GM12878 (cell line): Measurements from ENCODE around the gene NAPEPLD. TPM values are rescaled to one million over a fixed set of nuclear protein-coding genes. Genes with fewer than 3 reads are reported as not detected.
"Not testable (repeated sequence)": the region's sequence is repeated elsewhere in the genome, so short reads cannot be mapped to it uniquely, and the experiment has no call there.

ENCODE experiments used
- ATAC-seq: fragments of 200-7000 bp; cut with Tn5 transposase; 3 replicates; pipeline ENCODE4 v1.9.1; 2020; ENCODE audit warnings: mild to moderate bottlenecking, moderate library complexity
- BruUV-seq: library from RNA; stranded (reverse); fragments of 400-500 nt; replicated peaks from 2 replicates; lab custom pipeline; 2021; lab: Mats Ljungman, UMichigan
- CTCF ChIA-PET: fragments of 300-600 bp; sonication (Branson Sonifier 250); formaldehyde crosslinking; extraction: SDS; loops from one replicate; lab custom pipeline; 2021; ENCODE audit warnings: inconsistent platforms; lab: Yijun Ruan, JAX
- POLR2A ChIA-PET: fragments of 350-600 bp; formaldehyde crosslinking; extraction: SDS; loops from one replicate; lab custom pipeline; 2021; ENCODE audit warnings: inconsistent platforms; lab: Charles Lee
- RAD21 ChIA-PET: fragments of 300-600 bp; sonication (Branson Sonifier 250); formaldehyde crosslinking; loops from one replicate; lab custom pipeline; 2023; ENCODE audit warnings: antibody characterized with exemption; ENCODE audit not compliant: unreplicated experiment; lab: Charles Lee
- SMC1A ChIA-PET: fragments of 300-600 bp; sonication (Branson Sonifier 250); formaldehyde crosslinking; loops from one replicate; lab custom pipeline; 2023; ENCODE audit not compliant: unreplicated experiment, uncharacterized antibody; lab: Charles Lee
- DNase-seq: peaks from one replicate; pipeline ENCODE4 v3.0.0-alpha.2; 2011; ENCODE audit warnings: low read depth, low spot score
- FAIRE-seq: peaks from 3 replicates; lab custom pipeline; 2011; peaks lifted over from hg19 to GRCh38; lab: Jason Lieb, UNC
- H2AFZ ChIP-seq: 2 replicates; pipeline ENCODE4 v1.6.0; 2011; ENCODE audit warnings: low read depth, low read length, control low read depth; ENCODE audit not compliant: control insufficient read depth
- H3K27ac ChIP-seq: 2 replicates; pipeline ENCODE4 v1.5.1; 2011; ENCODE audit warnings: control low read depth; ENCODE audit not compliant: control insufficient read depth, insufficient read depth
- H3K27me3 ChIP-seq, 2 experiments: replicated peaks in 1 of 2; 2 replicates each; pipeline versions ENCODE4 v1.6.0 to v1.6.1; 2011; ENCODE audit warnings: low read length in 1 of 2; ENCODE audit not compliant: control insufficient read depth in 2 of 2, insufficient read depth in 2 of 2
- H3K36me3 ChIP-seq, 2 experiments: 2 replicates each; pipeline ENCODE4 v1.5.1; 2011; ENCODE audit warnings: low read length in 1 of 2; ENCODE audit not compliant: control insufficient read depth in 2 of 2, insufficient read depth in 2 of 2
- H3K4me1 ChIP-seq: 2 replicates; pipeline ENCODE4 v1.6.1; 2011; ENCODE audit warnings: mild to moderate bottlenecking, low read length, moderate library complexity, mixed read lengths; ENCODE audit not compliant: control insufficient read depth, insufficient read depth
- H3K4me2 ChIP-seq: 2 replicates; pipeline ENCODE4 v1.6.0; 2011; ENCODE audit warnings: control low read depth; ENCODE audit not compliant: control insufficient read depth, insufficient read depth
- H3K4me3 ChIP-seq: fragments of 200-600 bp; sonication (generic); 2 replicates; pipeline ENCODE4 v1.5.1; 2016
- H3K79me2 ChIP-seq: 2 replicates; pipeline ENCODE4 v1.6.0; 2011; ENCODE audit warnings: low read length; ENCODE audit not compliant: control insufficient read depth, insufficient read depth
- H3K9ac ChIP-seq: 2 replicates; pipeline ENCODE4 v1.8.0; 2011; ENCODE audit warnings: low read length, control low read depth, mixed read lengths; ENCODE audit not compliant: control insufficient read depth, insufficient read depth
- H3K9me3 ChIP-seq: replicated peaks from 3 replicates; pipeline ENCODE4 v1.5.1; 2011; ENCODE audit warnings: mild to moderate bottlenecking, low read length; ENCODE audit not compliant: control insufficient read depth, insufficient read depth
- H4K20me1 ChIP-seq: 2 replicates; pipeline ENCODE4 v1.6.0; 2011; ENCODE audit not compliant: control insufficient read depth, insufficient read depth
- POU2F2 ChIP-seq: IDR thresholded peaks from 3 replicates; pipeline ENCODE4 v1.6.1; 2011; ENCODE audit warnings: low read depth, mild to moderate bottlenecking, low read length, borderline replicate concordance
- RFX5 ChIP-seq: IDR thresholded peaks from 2 replicates; pipeline ENCODE4 v1.6.1; 2011; ENCODE audit warnings: low read depth, low read length, improper control_type of control experiment
- SIX5 ChIP-seq: IDR thresholded peaks from 2 replicates; pipeline ENCODE4 v1.6.1; 2011; ENCODE audit warnings: mild to moderate bottlenecking, low read depth, low read length, moderate library complexity; ENCODE audit not compliant: severe bottlenecking
- SKIL ChIP-seq: fragments of 450-650 bp; IDR thresholded peaks from 2 replicates; pipeline ENCODE4 v1.6.1; 2017; ENCODE audit warnings: mild to moderate bottlenecking, low read depth, inconsistent platforms; ENCODE audit not compliant: poor library complexity, severe bottlenecking
- TCF7 ChIP-seq: IDR thresholded peaks from 2 replicates; pipeline ENCODE4 v1.6.1; 2014; ENCODE audit warnings: antibody characterized with exemption, borderline replicate concordance
- WGBS: methylation state at CpG from one replicate; pipeline ENCODE4 v1.1.6; 2016; ENCODE audit warnings: low lambda C conversion rate; ENCODE audit not compliant: insufficient replicate concordance, insufficient coverage; ENCODE audit errors: missing lambda C conversion rate; 5-methylcytosine and 5-hydroxymethylcytosine counted together
- in situ Hi-C: fragments of 300-500 bp; cut with MboI; formaldehyde crosslinking; loops from 9 replicates; pipeline ENCODE4 v1.14.3; 2018; ENCODE audit warnings: mixed read lengths
- intact Hi-C: fragments of 100-400 bp; cut with micrococcal nuclease; formaldehyde crosslinking; loops from one replicate; pipeline ENCODE4 v1.14.2; 2022; ENCODE audit not compliant: unreplicated experiment
- polyA plus RNA-seq, 11 experiments: library from polyadenylated mRNA; depleted of rRNA in 4 of 11; unstranded in 6 of 11; stranded (reverse) in 5 of 11; fragments of >200 nt; fragmentation: Nextera tagmentation in 4 of 11; fragmentation: Illumina TruSeq in 1 of 11; extraction: Ambion mirVana in 4 of 11; extraction: Trizol in 1 of 11; gene quantifications; 1 replicate in 1 of 11; 2 replicates in 10 of 11; pipeline versions ENCODE4 v1.2.1 to v1.2.3, GENCODE V29; 2011 to 2016; ENCODE audit warnings: inconsistent platforms in 2 of 11, missing spikeins in 2 of 11, low read depth in 1 of 11
- total RNA-seq, 4 experiments: library from RNA; depleted of rRNA in 3 of 4; stranded (reverse); fragments of >200 nt in 3 of 4; fragmentation: Illumina TruSeq in 1 of 4; extraction: Trizol in 1 of 4; gene quantifications; 2 replicates each; pipeline versions ENCODE4 v1.2.1 to v1.2.3, GENCODE V29; 2013 to 2021
- TF ChIP-seq, protein P1 (sequence below): fragments of 450-650 bp; IDR thresholded peaks from 2 replicates; pipeline ENCODE4 v1.6.1; 2018; ENCODE audit warnings: borderline replicate concordance, mild to moderate bottlenecking; ENCODE audit not compliant: partially characterized antibody

The NAPEPLD gene
- total and polyA plus RNA-seq, 10 of the 15 experiments (the other 5 are each of a cell fraction or from before 2014, with no cell fraction given) = 6.0 to 16.2 (median 8.6) TPM

DNA sequence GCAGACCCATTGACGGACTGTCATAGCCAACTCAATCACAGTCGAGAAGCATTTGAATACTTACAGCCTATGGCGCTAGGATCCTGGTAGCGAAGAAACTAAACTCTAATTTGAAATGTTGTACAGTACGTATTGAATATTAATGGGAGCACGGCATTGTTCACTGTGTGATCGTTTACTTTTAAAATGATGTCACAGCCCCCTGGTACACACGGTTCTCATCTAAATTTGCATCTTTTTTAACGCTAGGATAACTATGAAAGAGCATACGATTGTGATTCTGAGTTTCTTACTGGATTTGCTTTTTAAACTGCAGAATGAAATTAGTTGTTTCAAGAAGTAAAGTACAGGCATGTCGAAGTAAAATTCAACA, 895 bp upstream of the NAPEPLD start (continued):
- TF ChIP-seq TCF7 (no peak), SIX5 (no peak)
- TF ChIP-seq, protein P1, sequence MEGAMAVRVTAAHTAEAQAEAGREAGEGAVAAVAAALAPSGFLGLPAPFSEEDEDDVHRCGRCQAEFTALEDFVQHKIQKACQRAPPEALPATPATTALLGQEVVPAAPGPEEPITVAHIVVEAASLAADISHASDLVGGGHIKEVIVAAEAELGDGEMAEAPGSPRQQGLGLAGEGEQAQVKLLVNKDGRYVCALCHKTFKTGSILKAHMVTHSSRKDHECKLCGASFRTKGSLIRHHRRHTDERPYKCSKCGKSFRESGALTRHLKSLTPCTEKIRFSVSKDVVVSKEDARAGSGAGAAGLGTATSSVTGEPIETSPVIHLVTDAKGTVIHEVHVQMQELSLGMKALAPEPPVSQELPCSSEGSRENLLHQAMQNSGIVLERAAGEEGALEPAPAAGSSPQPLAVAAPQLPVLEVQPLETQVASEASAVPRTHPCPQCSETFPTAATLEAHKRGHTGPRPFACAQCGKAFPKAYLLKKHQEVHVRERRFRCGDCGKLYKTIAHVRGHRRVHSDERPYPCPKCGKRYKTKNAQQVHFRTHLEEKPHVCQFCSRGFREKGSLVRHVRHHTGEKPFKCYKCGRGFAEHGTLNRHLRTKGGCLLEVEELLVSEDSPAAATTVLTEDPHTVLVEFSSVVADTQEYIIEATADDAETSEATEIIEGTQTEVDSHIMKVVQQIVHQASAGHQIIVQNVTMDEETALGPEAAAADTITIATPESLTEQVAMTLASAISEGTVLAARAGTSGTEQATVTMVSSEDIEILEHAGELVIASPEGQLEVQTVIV = no peak

- POLR2A ChIA-PET = interaction anchor here (0.9 to 3.2 kb wide), 2 partner anchors 10 to 73 kb away, joined by 3 to 17 read pairs; partner anchors contain the start of genes ARMC10 and FBXL13
- no peaks in the 10 kb centered on the region for H4K20me1 ChIP-seq
- no peaks in the 10 kb centered on the region for H3K9me3 ChIP-seq
- peak overlapping the region; percentile 98 for H3K27ac ChIP-seq
- peak; percentile 19 for DNase-seq
- CTCF ChIA-PET = interaction anchor here (0.7 kb wide), 1 partner anchor 73 kb away, joined by 4 read pairs; the partner anchor contains the start of gene ARMC10
- RAD21 ChIA-PET = interaction anchor here (0.6 to 2.8 kb wide), 3 partner anchors 73 to 1836 kb away, joined by 3 to 15 read pairs (median 5); partner anchors contain the start of genes ARMC10 and FBXL13
- H3K9ac ChIP-seq = peak overlapping the region; percentile 97
- H3K27me3 ChIP-seq = no peaks in the 10 kb centered on the region
- no peak for FAIRE-seq
- H3K36me3 ChIP-seq = no peaks in the 10 kb centered on the region
- H2AFZ ChIP-seq = peak overlapping the region; percentile 97
- in situ Hi-C loops = no loop called here
- H3K4me3 ChIP-seq = peak overlapping the region; percentile 73
- H3K4me1 ChIP-seq = peaks cover 3% of the 10 kb centered on the region; the same call in 1 of the 2 replicates
- SMC1A ChIA-PET = interaction anchor here (1.3 kb wide), 1 partner anchor 73 kb away, joined by 4 read pairs; the partner anchor contains the start of gene ARMC10
- peak overlapping the region; percentile 70 for H3K4me2 ChIP-seq
- ATAC-seq = no peak
- WGBS = 4% methylated on average over 13 of the region's 13 CpGs
- TF ChIP-seq SKIL (peak; percentile 30), POU2F2 (0 out of 3 replicates have a peak, but pooled peaks have one; percentile 15), RFX5 (no peak)
- intact Hi-C loops = loop anchor here (2.0 to 10.0 kb wide), 3 partner anchors 74 to 196 kb away; partner anchors contain the start of genes ARMC10, DNAJC2, FBXL13 and PSMC2
- BruUV-seq = TSS peak; percentile 56
- H3K79me2 ChIP-seq = peaks cover 35% of the 10 kb centered on the region
Measured at GRCh38 chr7:103148131-103148993, 537 bp downstream of the NAPEPLD start.

GRCh38 chr7:103144754-103145153, 4.1 kb downstream of the NAPEPLD start:
- POLR2A ChIA-PET, FAIRE-seq, H3K4me2 ChIP-seq, H4K20me1 ChIP-seq, H3K4me3 ChIP-seq, H3K27me3 ChIP-seq, H3K9me3 ChIP-seq, H3K4me1 ChIP-seq, RAD21 ChIA-PET, ATAC-seq, BruUV-seq, DNase-seq, H3K9ac ChIP-seq, H3K27ac ChIP-seq, H3K36me3 ChIP-seq, in situ Hi-C loops, H2AFZ ChIP-seq: not testable (repeated sequence)
- SMC1A ChIA-PET = interaction anchor here (2.3 kb wide), 1 partner anchor 14 kb away, joined by 7 read pairs; no protein-coding TSS in a partner anchor
- WGBS = 93% methylated on average over 2 of the region's 2 CpGs
- CTCF ChIA-PET = interaction anchor here (1.5 kb wide), 1 partner anchor 9 kb away, joined by 3 read pairs; no protein-coding TSS in a partner anchor
- intact Hi-C loops = loop anchor here (10.0 kb wide), 1 partner anchor 200 kb away; the partner anchor contains the start of genes DNAJC2 and PSMC2
- H3K79me2 ChIP-seq = peaks cover 34% of the 10 kb centered on the region
